ENCODE data around the gene HPSE2.

Gene HPSE2

GRCh38 chr10:99085358-99085757 lies 150.3 kb downstream of the HPSE2 start:
- TF ChIP-seq CTCF (IDR thresholded peaks at IDR 0.05; ENCODE audit: low read depth, low read length), result no peak
- no peak for TF ChIP-seq EZH2phosphoT487 (IDR thresholded peaks at IDR 0.05; ENCODE audit: low read depth)

DNA sequence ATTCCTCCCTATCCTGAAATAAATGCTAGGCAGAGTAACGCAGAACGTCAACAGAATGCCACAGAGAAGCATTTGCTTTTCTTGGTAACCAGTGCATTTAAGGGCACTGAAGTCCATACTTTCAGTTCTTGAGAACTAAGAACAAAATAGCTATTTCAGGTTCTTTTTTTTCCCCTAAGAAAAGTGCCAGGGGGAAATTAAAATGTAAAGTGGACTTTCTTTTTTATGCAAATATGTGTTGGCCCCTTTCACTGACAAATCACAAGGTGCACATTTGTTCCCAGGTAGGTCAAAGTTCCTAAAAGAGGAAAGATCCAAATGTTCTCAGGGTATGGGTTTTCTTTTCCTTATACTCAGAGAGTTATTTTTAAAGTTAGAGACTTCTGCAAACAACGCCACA lies 151.5 kb downstream of the HPSE2 start:
- Histone ChIP-seq H3K79me2 (ENCODE audit: low read length) (no peaks in the 10 kb centered on the region), H3K36me3 (replicated peaks; ENCODE audit: low read depth, low read length) (no peaks in the 10 kb centered on the region), H3K27ac (ENCODE audit: low read length) (no peak overlapping the region), H3K4me3 (ENCODE audit: low read length) (no peak overlapping the region), H3K9ac (ENCODE audit: low read length) (no peak overlapping the region), H3K4me2 (ENCODE audit: low read length) (no peak overlapping the region), H4K20me1 (ENCODE audit: insufficient read depth, low read length) (no peaks in the 10 kb centered on the region), H3K27me3 (ENCODE audit: low read depth, low read length) (no peaks in the 10 kb centered on the region), H3K4me1 (ENCODE audit: low read length) (no peaks in the 10 kb centered on the region), H2AFZ (ENCODE audit: low read depth, low read length) (no peak overlapping the region), H3K9me3 (ENCODE audit: insufficient read depth, low read length) (no peaks in the 10 kb centered on the region)
- TF ChIP-seq EZH2phosphoT487 (IDR thresholded peaks at IDR 0.05; ENCODE audit: low read depth), result no peak
- TF ChIP-seq CTCF (IDR thresholded peaks at IDR 0.05; ENCODE audit: low read depth, low read length), result no peak

More at GRCh38 chr10:99085358-99085757, 150.3 kb downstream of the HPSE2 start:
- H3K4me2 ChIP-seq (ENCODE audit: low read length), result no peak overlapping the region
- no peaks in the 10 kb centered on the region for H3K79me2 ChIP-seq (ENCODE audit: low read length)
- no peaks in the 10 kb centered on the region for H3K9me3 ChIP-seq (ENCODE audit: insufficient read depth, low read length)
- H3K27ac ChIP-seq (ENCODE audit: low read length), result no peak overlapping the region
- no peaks in the 10 kb centered on the region for H3K4me1 ChIP-seq (ENCODE audit: low read length)
- H3K36me3 ChIP-seq (replicated peaks; ENCODE audit: low read depth, low read length), result no peaks in the 10 kb centered on the region
- no peak overlapping the region for H2AFZ ChIP-seq (ENCODE audit: low read depth, low read length)
- no peak overlapping the region for H3K4me3 ChIP-seq (ENCODE audit: low read length)
- H3K9ac ChIP-seq (ENCODE audit: low read length), result no peak overlapping the region
- H3K27me3 ChIP-seq (ENCODE audit: low read depth, low read length), result no peaks in the 10 kb centered on the region
- H4K20me1 ChIP-seq (ENCODE audit: insufficient read depth, low read length), result no peaks in the 10 kb centered on the region

GRCh38 chr10:99080275-99080945 lies 155.2 kb downstream of the HPSE2 start:
- H3K36me3 ChIP-seq (replicated peaks; ENCODE audit: low read depth, low read length), result no peaks in the 10 kb centered on the region

GRCh38 chr10:99062591-99062990 lies 173.1 kb downstream of the HPSE2 start:
- Histone ChIP-seq H3K4me3 (ENCODE audit: low read length) (no peak overlapping the region), H3K36me3 (replicated peaks; ENCODE audit: low read depth, low read length) (no peaks in the 10 kb centered on the region), H3K9ac (ENCODE audit: low read length) (no peak overlapping the region), H3K27ac (ENCODE audit: low read length) (no peak overlapping the region), H3K27me3 (ENCODE audit: low read depth, low read length) (no peaks in the 10 kb centered on the region), H3K4me2 (ENCODE audit: low read length) (no peak overlapping the region), H3K79me2 (ENCODE audit: low read length) (no peaks in the 10 kb centered on the region), H2AFZ (ENCODE audit: low read depth, low read length) (no peak overlapping the region), H3K9me3 (ENCODE audit: insufficient read depth, low read length) (no peaks in the 10 kb centered on the region), H4K20me1 (ENCODE audit: insufficient read depth, low read length) (no peaks in the 10 kb centered on the region), H3K4me1 (ENCODE audit: low read length) (no peaks in the 10 kb centered on the region)
- TF ChIP-seq CTCF (IDR thresholded peaks at IDR 0.05; ENCODE audit: low read depth, low read length) (no peak), EZH2phosphoT487 (IDR thresholded peaks at IDR 0.05; ENCODE audit: low read depth) (no peak)

More at GRCh38 chr10:99080275-99080945, 155.2 kb downstream of the HPSE2 start:
- Histone ChIP-seq H3K4me2 (ENCODE audit: low read length) (no peak overlapping the region), H3K27me3 (ENCODE audit: low read depth, low read length) (no peaks in the 10 kb centered on the region), H3K4me3 (ENCODE audit: low read length) (no peak overlapping the region), H2AFZ (ENCODE audit: low read depth, low read length) (no peak overlapping the region), H3K9ac (ENCODE audit: low read length) (no peak overlapping the region), H3K9me3 (ENCODE audit: insufficient read depth, low read length) (no peaks in the 10 kb centered on the region), H3K4me1 (ENCODE audit: low read length) (no peaks in the 10 kb centered on the region), H3K79me2 (ENCODE audit: low read length) (no peaks in the 10 kb centered on the region), H3K27ac (ENCODE audit: low read length) (no peak overlapping the region), H4K20me1 (ENCODE audit: insufficient read depth, low read length) (no peaks in the 10 kb centered on the region)
- TF ChIP-seq CTCF (IDR thresholded peaks at IDR 0.05; ENCODE audit: low read depth, low read length) (no peak), EZH2phosphoT487 (IDR thresholded peaks at IDR 0.05; ENCODE audit: low read depth) (no peak)
